Measurements from ENCODE around the gene CASP1.
"Not testable (repeated sequence)": the region's sequence is repeated elsewhere in the genome, so short reads cannot be mapped to it uniquely, and the experiment has no call there.

Gene CASP1

DNA sequence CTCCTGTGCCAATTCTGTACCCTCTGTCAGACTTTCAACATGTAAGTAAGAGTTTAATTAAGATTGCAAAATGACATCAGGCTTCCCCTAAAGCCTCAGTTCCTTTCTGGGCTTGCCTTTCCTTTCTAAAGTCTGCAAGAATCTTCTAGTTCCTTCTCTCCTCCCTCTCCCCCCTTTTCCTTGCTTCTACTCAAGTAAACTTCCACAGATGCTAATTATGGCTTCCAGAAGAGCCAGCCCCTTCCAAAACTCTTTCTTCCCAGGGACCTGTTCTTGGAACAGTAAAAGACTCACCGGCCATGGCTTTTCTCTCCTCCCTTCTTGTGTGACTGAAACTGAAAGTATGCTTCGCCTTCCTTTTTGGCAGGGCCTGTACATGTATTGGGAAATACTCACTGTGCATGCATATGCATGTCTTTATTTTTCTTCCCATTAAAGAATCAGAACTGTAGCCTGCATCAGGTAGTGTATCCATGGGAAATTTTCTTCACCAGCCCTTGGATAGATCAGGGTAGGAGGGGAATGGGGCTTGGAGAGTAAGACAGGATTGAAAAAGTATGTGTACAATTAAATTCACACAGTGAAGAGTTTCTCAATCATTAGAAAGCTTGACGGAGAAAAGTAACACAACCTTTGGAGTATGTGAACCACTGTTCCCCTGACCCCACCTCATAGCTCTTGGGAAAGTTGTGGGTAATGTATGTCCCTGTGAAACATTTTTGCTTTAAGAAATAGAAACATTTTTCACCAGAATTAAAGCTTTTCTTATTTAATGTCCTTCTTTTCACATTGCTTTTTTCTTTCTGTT is at the start of gene CASP1:
CASP1 (minus strand) TSS at position 332 of the 808 bp plus-strand sequence; CDS start at position 301, 31 bp downstream.
- peak within 1 kb of the TSS; percentile 29 for H3K4me3 ChIP-seq (ENCODE audit: low read depth, low read length)
- TF ChIP-seq, protein P1, sequence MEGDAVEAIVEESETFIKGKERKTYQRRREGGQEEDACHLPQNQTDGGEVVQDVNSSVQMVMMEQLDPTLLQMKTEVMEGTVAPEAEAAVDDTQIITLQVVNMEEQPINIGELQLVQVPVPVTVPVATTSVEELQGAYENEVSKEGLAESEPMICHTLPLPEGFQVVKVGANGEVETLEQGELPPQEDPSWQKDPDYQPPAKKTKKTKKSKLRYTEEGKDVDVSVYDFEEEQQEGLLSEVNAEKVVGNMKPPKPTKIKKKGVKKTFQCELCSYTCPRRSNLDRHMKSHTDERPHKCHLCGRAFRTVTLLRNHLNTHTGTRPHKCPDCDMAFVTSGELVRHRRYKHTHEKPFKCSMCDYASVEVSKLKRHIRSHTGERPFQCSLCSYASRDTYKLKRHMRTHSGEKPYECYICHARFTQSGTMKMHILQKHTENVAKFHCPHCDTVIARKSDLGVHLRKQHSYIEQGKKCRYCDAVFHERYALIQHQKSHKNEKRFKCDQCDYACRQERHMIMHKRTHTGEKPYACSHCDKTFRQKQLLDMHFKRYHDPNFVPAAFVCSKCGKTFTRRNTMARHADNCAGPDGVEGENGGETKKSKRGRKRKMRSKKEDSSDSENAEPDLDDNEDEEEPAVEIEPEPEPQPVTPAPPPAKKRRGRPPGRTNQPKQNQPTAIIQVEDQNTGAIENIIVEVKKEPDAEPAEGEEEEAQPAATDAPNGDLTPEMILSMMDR (IDR thresholded peaks at IDR 0.05; ENCODE audit: borderline replicate concordance, insufficient read depth, low read depth, low read length), result no peak

DNA sequence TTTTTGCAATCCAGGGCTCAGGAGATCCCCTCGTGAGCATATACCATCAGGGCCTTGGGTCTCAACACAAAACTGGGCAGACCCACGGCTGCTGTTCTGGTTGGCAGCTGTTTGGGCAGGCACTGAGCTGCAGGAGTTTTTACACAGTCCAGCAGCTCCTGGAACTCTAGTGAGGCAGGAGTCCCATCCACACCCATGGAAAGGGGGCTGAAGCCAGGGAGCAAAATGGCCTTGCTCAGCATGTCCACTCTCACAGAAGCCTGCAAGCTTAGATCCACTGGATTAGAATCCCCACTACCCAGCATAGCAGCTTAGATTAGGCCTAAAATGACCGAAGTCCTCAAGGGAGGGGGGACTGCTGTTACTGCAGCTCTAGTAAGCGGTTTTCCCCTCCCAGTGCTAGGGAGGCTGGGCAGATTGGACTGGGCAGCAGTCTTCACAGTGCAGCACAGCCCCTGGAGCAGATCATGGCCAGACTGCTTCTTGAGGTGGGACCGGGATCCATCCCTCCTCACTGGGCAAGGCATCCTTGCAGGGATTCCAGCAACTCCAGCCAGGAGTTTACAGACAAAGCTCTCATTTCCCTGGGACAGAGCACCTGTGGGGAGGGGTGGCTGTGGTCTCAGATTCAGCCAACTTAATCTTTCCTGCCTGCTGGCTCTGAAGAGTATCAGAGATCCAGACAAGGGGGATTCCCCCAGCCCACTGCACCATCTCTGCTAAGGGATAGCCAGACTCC is 46.6 kb upstream of the CASP1 start:
- no peak overlapping the region for H3K4me3 ChIP-seq (ENCODE audit: low read depth, low read length)
- TF ChIP-seq, protein P1 (IDR thresholded peaks at IDR 0.05; ENCODE audit: borderline replicate concordance, insufficient read depth, low read depth, low read length), result no peak

DNA sequence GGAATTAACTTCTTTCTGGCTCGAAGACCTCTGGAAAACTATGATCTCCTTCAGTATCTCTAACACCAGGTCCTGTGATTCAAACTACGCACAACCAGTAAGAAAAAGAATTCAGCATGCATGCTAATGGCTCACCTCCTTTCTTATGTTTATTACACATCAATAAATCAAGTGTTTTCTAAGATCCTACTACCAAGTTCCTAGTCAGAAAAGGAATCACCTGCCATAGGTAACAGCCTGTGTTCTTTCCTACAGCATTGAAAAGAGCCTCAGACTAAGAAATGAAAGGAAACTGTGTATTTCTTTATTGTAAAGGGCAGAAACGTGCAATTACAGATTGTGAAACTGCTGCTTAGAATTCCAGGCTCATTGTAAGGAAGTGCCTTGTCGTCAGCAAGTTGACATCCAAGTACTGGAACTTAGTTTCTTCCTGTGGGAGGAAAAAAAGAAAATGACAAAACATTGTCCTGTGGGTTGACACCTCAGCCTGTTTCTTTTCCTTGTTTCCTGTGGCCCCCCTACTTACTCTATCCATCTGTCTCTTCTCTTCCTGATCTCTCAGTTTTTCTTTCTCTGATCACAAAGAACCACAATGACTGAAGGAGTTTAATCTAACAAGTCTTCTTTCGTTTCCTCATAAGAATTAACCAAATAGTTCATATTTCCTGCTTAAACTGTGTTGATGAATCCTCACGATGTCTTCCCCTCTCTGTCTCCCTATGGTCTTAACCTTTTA is 45.4 kb upstream of the CASP1 start:
- not testable (repeated sequence) for H3K4me3 ChIP-seq (ENCODE audit: low read depth, low read length)

DNA sequence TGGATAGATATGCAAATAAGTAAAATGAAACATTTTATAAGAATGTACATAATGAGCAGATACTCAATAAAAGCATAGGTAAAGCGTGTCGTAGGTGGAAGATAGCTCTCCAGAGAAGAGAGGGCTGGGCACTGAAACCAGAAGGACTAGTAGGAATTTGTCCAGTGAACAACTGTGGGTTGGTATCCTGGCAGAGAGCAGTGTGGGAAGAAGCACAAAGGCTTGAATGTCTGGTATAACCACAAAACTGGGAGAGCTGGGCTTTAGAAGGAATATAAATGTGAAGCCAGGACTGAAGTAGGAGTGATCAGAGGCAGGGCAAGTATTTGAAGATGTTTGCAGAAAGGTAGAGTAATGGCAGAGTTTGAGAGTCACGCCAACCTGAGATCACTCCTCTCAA is 43.3 kb upstream of the CASP1 start:
- TF ChIP-seq, protein P1 (IDR thresholded peaks at IDR 0.05; ENCODE audit: borderline replicate concordance, insufficient read depth, low read depth, low read length), result no peak
- no peak overlapping the region for H3K4me3 ChIP-seq (ENCODE audit: low read depth, low read length)

DNA sequence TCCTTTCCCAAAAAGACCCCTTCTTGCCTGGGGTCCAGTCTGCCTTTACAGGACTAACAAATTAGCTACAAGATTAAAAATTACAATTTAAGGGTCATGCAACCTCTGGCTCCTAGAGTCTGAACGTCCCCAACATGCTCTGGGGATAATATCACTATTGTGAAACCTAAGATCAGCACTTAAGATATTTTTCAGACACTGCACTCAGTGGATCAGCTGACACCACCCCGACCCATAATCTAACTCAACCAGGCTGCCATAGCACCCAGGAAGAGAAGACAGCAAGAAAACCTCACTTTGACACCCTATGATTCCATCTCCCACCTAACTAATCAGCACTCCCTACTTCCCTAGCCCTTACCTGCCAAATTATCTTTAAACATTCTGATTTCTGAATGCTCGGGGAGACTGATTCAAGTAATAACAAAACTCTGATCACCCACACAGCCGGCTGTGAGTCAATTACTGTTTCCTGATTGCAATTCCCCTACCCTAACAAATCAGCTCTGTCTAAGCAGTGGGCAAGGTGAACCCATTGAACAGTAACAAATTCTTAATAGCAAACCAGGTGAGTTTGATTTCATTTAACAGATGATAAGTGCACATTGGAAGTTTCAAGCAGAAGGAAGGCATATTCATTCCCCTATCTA is 42.3 kb upstream of the CASP1 start:
- not testable (repeated sequence) for H3K4me3 ChIP-seq (ENCODE audit: low read depth, low read length)

DNA sequence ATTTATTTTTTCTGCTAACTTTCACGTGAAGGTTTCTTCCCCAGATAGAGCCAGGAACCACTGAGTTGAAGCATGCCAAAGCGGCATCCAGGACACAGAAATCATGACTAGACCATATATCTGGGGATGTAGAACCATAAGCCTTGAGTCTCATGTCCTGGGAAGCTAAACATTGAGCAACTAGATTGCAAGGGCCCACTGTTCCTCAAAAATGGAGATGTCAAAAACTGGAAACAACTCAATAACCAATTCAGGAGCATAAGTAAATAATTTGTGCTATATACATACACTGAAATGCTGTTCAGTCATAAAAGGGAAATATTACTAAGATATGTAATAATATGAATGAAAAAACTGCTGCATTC is 39.2 kb upstream of the CASP1 start:
- TF ChIP-seq, protein P1 (IDR thresholded peaks at IDR 0.05; ENCODE audit: borderline replicate concordance, insufficient read depth, low read depth, low read length), result no peak
- no peak overlapping the region for H3K4me3 ChIP-seq (ENCODE audit: low read depth, low read length)

DNA sequence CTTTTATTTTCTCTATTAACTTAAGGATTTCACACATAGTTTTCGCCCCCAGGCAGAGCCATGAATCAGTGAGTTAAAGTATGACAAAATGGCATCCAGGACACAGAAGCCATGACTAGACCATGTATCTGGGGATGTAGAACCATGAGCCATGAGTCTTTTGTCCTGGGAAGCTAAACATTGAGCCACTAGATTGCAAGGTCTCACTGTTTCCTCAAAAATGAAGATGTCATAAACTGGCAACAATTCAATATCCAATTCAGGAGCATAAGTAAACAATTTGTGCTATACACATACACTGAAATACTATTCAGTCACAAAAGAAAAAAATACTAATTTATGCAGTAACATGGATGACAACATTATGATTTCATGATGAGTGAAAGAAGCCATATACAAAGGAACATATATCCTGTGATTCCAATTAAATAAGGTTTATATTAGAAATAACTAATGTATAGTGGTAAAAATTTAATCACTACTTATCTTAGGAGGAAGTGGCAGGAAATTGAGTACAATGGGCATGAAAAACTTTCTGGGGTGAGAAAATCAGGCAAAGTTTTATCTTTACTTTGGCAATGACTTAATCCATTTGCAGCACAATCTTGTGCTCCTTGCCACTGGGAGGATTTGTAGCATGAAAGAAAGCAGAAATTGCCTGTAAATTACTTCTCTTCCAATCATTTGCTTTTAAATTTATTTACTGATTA is 38.7 kb upstream of the CASP1 start:
- TF ChIP-seq, protein P1 (IDR thresholded peaks at IDR 0.05; ENCODE audit: borderline replicate concordance, insufficient read depth, low read depth, low read length), result no peak
- H3K4me3 ChIP-seq (ENCODE audit: low read depth, low read length), result no peak overlapping the region

DNA sequence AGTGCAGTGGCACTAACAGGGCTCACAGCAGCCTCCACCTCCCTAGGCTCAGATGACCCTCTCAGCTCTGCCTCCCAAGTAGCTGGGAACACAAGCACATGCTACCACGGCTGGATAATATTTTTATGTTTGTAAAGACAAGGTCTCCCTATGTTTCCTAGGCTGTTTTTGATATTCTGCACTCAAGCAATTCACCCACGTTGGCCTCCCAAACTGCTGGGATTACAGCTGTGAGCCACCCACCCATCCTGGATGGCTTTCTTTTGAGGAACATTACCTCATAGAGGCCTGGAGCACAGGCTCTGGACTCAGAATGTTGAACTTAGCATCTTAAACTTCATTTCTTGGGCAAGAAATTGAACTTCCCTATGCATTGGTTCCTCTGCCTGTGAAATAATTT is 37.1 kb upstream of the CASP1 start:
- H3K4me3 ChIP-seq (ENCODE audit: low read depth, low read length), result not testable (repeated sequence)
